Measurements from ENCODE around the gene ELFN1.

DNA sequence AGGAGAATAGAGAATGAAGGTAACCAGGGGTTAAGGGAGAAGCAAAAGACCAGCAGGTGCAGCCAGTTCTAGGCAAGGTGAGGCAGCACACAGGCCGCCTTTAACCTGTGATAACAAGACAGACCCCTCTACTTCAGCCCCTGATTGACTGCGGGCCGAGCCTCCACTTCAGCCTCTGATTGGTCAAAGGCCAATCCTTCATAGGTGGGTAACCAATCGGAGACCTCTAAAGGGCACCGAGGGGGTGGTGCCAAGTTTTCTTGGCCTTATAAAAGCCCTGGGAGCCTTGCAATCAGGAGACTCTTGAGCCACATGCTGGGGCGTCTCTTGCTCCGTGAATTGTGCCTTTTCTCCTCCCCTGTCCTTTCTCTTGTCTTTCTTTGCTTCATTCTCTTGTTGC, 98.8 kb downstream of the ELFN1 start:
- TF ChIP-seq POLR2AphosphoS5 (IDR thresholded peaks at IDR 0.05) (no peak), CTCF (IDR thresholded peaks at IDR 0.05) (no peak), POLR2A (IDR thresholded peaks at IDR 0.05) (no peak)
